Measurements from ENCODE around the gene UPK2.
A peak's percentile ranks its signal among the peaks of the same experiment; 100 is the strongest.
"Not testable (repeated sequence)": the region's sequence is repeated elsewhere in the genome, so short reads cannot be mapped to it uniquely, and the experiment has no call there.

The UPK2 gene

DNA sequence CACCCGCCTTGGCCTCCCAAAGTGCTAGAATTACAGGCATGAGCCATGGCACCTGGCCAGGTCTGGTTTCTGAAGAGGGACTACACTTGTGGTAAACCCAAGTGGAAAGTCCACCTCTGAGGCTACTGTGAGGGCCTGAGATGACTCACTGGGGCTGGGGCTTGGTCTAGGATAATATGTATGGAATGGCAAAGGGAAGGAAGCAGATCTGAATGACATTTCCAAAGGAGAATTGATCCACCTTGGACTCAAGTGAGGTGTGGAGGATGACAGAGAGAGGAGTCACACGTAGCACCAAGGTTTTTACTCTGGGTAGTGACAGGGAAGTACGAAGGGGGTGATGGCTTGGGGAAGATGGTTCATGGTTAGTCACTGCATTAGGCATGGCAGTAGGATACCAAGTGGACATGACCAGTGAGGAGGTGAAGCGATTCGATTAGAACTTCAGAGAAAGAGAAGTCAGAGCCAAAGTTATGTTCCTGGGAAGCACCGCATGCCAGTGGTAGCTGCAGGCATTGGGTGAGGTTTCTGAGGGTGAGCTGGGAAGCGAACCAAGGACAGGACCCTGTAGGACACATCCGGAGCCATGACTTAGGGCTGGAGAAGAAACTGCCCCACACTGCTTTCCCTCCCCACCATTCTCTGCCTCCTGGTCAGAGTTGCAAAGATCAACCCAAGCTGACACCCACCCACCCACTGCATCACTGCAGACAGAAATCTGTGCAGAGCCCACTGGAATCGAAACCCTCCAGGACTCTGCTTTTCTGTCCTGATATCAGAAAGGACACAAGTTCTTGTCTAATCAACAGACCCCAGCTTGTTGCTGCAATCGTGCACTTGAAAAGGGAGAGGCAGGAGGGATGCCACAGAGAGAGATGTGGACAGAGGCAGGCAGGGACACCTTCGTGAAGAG lies 17.4 kb upstream of the UPK2 start:
- no peak for DNase-seq (ENCODE audit: low read depth in 2 of 2)

DNA sequence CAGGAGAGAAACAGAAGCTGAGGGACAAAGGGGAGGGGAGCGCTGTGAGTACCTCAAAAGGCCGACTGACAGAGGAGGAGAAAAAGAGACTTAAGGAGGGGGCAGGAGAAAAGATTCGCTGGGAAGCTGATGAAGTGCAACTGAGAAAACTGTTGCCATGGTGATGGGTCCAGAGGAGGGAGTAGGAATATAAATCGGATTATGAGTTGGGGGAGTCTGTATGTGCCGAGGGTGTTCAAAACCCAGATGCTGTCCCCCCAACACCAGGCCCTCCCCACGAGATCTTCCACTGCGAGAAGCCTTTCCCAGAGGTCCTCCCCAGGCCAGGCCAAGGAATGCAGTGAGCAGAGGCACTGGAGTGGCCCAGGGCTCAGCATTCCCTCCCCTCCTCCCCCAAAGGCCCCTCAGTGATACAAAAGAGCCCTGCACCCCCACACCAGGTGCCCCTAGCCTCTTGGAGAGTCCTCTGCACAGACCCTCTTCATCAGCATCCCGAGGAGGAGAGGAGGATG lies 16.6 kb upstream of the UPK2 start:
- no peak for DNase-seq (ENCODE audit: low read depth in 2 of 2)

DNA sequence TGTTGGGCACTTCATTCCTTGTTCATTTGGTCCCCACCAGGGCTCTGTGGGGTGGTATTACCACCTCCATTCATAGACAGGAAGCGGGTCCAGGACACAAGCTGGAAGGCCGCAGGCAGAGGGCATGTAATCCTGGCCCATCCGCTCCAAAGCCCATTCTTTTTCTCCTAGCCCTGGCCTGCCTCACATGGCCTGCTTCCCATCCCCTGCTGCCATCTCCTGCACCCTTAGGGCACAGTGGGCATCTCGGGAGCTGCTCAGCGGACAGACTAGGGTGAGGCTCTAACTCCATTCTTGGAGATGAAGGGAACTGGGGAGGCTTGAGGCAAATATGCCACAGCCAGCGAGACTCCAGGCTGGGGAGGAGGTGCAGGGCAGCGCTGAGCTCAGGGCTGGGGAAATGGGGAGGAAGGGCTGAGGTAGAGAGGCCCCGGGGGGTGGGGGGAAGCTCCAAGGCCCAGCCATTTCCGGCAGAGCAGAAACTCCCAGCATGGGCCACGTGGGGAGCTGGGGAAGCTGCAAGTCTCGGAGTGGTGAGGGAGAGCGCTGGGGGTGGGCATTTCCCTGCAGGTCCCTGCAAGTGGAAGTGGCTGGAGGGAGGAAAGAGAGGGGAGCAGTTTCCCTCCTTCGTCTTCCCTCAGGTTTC lies 16.0 kb upstream of the UPK2 start:
- DNase-seq (ENCODE audit: low read depth in 2 of 2), result peak in 1 of 2 donors; percentile 37

DNA sequence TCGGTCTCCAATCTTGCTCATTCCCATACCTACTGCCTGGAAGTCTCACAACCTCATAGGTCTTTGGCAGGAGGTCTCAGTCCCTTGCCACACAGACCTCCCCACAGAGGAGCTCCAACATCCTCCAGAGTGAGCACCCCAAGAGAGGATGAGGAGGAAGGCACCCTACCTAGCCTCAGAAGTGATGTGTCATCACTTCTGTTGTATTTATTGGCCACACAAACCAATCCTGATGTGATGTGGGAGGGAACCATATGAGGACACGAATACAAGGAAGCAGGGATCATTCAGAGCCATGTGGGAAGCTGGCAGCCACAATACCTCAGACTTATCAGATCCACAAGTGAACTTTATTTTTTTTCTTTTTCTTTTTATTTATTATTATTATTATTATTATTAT lies 9.0 kb upstream of the UPK2 start:
- DNase-seq (ENCODE audit: low read depth in 2 of 2), result no peak

DNA sequence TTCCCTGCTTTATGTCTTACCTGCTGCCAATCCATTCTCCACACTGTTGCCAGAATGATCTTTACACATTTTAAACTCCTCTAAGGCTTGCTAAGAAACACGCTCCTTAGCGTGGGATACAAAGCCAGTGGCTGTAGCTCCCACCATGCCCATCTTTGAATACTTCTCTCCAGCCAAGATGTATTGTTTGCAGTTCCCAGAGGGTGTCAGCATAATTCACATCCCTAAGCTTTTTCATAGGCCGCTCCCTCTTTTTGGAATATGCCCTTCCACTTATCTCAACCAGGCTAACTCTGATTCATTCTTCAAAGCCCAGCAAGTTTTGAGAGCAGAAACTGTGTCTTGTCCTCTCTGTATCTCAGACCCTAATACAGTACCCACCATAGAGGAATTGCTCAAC lies 8.1 kb upstream of the UPK2 start:
- DNase-seq (ENCODE audit: low read depth in 2 of 2), result no peak

DNA sequence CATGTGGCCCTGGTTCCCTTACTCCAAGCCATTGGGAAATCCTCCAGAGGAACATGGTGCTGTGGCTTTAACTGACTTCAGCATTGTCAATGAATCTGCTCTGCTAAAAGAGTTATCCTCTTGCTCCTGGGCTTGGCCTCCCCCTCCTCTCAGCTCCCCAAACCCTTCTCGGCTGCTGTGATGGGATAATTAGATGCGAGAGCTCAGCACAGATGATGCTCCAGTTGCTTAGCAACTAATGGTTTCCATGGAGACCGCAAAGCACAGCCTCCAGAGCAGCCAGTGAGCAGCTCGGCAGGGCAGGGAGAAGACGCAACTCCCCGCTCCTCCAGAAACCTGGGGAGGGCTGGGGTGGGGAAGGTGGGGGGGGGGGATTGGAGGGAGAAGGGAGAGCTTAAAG lies 2.8 kb upstream of the UPK2 start:
- no peak for DNase-seq (ENCODE audit: low read depth in 2 of 2)

DNA sequence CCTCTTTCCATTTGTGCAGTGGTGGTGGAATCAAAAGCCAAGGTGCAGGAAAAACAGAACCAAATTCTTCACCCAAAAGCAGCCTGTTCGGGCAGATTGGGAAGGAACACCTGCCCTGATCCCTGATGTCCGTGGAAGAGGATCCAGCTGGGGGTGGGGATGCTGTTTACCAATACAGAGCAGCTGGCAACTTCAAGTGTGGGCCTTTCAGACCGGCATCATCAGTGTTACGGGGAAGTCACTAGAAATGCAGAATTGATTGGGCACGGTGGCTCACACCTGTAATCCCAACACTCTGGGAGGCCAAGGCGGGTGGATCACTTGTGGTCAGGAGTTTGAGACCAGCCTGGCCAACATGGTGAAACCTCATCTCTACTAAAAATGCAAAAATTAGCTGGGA lies 2.1 kb upstream of the UPK2 start:
- DNase-seq (ENCODE audit: low read depth in 2 of 2), result not testable (repeated sequence)

DNA sequence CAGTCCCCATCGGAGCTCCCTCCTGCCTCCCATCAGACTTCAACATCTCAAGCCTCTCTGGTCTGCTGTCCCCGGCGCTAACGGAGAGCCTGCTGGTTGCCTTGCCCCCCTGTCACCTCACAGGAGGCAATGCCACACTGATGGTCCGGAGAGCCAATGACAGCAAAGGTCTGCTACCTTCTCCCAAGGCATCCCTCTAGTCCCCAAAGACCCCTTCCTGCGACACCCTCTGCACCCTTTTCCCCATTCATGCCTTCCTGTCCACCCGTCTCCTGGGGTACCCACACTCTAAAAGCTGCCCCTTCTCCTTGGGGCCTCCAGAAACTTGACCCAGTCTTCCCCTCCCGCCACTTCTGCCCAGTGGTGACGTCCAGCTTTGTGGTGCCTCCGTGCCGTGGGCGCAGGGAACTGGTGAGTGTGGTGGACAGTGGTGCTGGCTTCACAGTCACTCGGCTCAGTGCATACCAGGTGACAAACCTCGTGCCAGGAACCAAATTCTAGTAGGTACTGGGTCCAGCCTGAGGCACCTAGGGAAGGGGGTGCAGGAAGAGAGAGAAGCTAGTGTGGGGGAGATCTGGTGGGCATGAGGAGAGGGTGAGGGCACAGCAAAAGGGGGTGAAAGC lies 860 bp downstream of the UPK2 start:
- DNase-seq (ENCODE audit: low read depth in 2 of 2), result no peak

DNA sequence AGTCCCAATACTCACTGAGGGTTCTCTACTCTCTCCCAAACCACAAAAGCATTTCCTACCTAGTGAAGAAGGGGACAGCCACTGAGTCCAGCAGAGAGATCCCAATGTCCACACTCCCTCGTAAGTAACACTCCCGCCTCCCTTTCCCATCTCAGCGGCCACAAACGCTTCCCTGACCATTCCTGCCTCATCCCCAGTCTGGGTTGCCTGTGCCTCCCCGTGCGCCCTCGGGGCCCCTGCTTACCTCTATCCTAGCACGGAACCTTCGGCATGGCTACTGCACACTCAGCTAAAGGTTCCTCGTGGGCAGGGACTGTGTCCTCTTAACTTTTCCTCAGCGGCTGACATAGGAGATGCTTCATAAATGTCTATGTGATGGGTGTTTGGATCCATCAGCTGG lies 1.5 kb downstream of the UPK2 start:
- no peak for DNase-seq (ENCODE audit: low read depth in 2 of 2)

DNA sequence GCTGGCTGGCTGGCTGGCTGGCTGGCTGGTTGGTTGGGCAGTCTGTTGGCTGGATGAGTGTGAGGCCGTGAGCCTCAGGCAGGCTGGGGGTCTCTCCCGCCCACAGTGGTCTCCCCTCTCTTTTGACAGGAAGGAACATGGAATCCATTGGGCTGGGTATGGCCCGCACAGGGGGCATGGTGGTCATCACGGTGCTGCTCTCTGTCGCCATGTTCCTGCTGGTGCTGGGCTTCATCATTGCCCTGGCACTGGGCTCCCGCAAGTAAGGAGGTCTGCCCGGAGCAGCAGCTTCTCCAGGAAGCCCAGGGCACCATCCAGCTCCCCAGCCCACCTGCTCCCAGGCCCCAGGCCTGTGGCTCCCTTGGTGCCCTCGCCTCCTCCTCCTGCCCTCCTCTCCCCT lies 1.9 kb downstream of the UPK2 start:
- DNase-seq (ENCODE audit: low read depth in 2 of 2), result no peak

DNA sequence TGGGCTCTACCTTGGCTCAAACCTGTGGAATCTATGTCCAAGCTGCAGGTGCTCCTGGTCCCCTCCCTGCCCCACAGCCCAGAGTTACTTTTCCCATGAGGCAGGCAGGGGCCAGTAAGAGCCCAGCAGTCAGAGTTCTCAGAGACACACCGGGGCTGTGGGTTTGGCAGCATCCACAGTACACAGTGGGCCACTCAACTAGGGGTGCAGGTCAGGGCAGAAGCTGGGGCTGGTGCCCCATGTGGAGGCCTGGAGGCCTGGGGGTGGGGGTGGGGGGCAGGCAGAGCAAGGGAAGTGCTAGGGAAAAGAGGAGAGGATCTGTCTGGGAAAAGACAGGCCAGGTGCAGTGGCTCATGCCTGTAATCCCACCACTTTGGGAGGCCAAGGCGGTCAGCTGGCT lies 2.5 kb downstream of the UPK2 start:
- no peak for DNase-seq (ENCODE audit: low read depth in 2 of 2)

DNA sequence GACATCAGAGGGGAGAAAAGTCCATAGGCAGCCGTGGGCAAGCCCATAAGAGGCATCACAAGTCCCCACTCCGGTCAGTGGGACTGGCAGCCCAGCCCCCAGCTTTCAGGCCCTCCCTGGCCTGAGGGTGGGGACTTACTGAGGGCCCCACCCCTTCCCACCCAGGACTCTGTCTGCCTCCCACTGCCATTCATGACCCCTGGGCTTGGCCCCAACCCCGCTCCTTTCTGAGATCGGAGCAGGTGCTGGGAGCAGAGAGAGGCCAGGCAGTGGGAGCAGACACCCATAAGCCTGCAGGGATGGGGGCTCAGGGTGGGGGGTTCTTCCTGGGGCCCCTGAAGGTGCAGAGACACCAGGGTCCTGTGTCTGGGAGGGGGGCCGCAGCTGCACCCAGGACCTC lies 5.1 kb downstream of the UPK2 start:
- DNase-seq (ENCODE audit: low read depth in 2 of 2), result no peak

DNA sequence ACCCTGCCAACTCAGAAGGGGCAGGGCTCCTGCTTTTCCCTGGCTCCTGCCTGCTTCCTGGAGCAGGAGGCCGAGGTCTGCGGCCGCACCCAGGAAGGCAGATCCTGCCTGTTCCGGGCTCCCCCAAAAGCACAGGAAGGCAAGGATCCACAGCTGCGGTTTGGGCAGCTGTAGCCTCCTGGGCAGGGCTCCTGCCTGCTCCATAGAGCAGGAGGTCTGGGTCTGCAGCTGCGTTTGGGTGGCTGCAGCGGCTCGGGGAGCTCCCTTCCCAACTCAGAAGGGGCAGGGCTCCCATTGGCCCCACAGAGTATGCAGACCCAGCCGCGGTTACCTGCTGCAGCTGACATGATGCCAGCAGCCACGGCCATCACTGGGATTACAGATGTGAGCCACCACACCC lies 5.5 kb downstream of the UPK2 start:
- no peak for DNase-seq (ENCODE audit: low read depth in 2 of 2)

DNA sequence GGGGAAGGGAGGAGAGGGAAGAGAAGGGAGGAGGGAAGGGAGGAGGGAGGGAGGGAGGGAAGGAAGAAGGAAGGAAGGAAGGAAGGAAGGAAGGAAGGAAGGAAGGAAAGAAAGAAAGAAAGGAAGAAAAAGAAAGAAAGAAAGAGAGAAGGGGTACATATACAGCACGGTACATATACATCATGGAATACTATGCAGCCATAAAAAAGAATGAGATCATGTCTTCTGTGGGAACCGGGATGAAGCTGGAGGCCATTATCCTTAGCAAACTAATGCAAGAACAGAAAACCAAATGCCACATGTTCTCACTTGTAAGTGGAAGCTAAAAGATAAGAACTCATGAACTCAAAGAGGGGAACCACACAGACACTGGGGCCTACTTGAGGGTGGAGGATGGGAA lies 13.4 kb downstream of the UPK2 start:
- DNase-seq (ENCODE audit: low read depth in 2 of 2), result not testable (repeated sequence)

DNA sequence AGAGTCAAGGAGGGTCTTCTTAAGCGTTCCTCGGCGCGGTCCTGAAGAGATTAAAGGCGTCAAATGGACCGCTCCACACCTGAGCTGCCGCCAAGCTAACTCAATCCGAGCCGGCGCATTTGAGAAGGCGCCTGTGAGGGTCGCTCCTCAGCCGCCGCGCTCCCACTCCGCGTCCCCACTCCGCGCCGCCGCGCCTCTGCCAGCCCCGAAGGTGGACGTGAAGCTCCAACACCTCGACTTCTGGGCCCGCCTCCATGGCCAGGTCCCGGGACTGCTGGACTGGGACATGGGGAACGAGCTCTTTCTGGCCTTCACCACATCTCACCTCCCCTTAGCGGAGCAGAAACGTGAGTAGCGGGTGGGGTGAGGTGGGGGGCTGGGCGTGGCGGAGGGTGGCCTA lies 15.5 kb downstream of the UPK2 start, which contains the start of gene FOXR1:
Gene FOXR1 (plus strand): TSS at position 116 of the 400 bp plus-strand sequence. CDS start 171 bp downstream, at position 287.
- no peak for DNase-seq (ENCODE audit: low read depth in 2 of 2)

DNA sequence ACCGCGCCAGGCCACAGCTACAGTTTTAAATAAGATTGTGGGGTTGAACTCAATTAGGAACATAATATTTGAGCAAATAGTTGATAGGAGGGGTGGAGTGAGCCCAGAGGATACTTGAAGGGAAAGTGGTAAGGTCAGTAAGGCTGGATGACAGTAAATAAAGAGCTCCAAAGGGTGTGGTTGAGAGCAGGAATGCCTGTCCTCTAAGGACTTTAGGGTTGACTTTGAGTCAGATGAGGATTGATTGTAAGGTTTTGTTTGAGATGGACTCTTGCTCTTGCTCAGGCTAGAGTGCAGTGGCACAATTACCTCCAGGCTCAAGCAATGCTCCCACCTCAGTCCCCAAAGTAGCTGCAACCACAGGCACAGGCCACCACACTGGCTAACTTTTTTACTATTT lies 17.9 kb downstream of the UPK2 start:
- DNase-seq (ENCODE audit: low read depth in 2 of 2), result no peak

DNA sequence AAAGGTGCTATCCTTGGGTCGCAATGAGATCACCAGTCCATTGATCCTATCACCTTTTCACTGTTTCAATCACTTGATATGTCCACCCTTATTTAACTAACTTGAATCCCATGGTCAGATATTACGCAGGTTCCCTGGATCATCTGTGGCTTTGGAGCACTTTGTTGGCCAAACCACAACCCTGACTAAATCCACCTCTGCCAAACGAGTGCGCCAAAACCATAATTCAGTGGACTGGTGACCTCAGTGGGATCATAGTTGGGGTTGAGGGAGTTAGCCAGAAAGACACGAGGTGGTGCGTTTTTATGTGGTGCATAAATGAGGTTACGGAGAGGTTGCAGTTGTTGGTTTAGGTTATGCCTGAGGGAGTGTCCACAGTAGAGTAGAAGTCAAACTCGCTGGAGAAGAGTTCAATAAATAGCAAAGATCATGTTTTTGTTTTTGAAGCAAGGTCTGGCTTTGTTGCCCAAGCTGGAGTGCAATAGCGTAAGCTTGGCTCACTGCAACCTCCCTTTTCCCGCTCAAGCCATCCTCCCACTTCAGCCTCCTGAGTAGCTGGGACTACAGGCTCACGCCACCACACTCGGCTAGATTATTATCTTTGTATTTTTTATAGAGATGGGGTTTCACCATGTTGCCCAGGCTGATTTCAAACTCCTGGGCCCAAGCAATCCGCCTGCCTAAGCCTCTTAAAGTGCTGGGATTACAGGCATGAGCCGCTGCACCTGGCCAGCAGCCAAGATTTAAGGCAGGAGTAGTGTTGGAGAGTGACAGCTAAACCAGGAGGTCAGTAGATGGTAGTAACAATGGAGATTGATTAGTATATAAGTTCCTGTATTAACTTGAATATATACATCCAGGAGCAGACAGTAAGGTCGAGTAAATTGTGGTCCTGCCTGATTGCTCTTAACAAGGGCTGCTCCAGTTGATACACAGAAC lies 19.9 kb downstream of the UPK2 start:
- DNase-seq (ENCODE audit: low read depth in 2 of 2), result no peak

DNA sequence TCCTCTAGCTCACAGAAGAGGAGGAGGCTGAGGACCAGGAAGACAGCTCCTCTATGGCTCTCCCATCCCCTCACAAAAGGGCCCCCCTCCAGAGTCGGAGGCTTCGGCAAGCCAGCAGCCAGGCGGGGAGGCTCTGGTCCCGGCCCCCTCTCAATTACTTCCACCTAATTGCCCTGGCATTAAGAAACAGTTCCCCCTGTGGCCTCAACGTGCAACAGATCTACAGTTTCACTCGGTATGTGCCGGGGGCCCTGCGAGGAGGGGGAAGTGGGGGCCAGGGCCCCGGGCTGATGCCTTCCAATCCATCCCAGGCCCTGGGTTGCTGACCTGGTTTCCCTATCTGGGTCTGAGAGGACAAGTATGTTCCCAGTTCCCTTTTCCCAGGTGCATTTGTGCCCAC lies 23.3 kb downstream of the UPK2 start:
- DNase-seq (ENCODE audit: low read depth in 2 of 2), result no peak

DNA sequence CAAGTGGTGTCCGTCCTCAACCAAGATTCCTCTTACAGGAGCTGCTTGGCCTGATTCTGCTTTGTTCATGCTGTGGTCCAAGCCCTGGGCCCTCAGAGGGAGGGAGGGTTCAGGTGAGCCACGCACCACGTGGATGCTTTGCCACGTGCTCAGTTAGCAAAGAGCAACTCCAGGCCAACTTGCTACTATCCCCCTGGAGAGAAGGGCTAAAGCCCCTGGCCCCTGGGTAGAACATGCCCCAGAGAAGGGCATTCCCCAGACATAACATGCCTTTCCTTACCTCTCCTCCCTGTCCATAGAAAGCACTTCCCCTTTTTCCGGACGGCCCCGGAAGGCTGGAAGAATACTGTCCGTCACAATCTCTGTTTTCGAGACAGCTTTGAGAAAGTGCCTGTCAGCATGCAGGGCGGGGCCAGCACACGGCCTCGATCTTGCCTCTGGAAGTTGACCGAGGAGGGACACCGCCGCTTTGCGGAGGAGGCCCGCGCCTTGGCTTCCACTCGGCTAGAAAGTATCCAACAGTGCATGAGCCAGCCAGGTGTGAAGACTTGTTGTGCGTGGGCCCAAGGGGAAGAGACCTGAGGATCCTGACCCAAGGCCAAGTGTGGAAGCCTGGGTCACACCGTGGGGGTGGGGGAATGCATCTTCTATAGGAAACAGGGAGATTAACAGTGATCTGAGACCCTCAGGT lies 24.2 kb downstream of the UPK2 start:
- no peak for DNase-seq (ENCODE audit: low read depth in 2 of 2)

DNA sequence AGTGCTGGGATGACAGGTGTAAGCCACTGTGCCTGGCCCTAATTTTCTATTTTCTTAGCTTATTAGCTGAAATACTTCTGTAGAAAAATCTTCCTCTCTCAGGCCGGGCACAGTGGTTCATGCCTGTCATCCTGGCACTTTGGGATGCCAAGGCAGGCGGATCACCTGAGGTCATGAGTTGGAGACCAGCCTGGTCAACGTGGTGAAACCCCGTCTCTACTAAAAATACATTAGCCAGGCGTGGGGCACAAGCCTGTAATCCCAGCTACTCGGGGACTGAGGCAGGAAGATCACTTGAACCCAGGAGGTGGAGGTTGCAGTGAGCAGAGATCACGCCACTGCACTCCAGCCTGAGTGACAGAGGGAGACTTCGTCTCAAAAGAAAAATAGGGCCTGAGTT lies 28.2 kb downstream of the UPK2 start:
- not testable (repeated sequence) for DNase-seq (ENCODE audit: low read depth in 2 of 2)

DNA sequence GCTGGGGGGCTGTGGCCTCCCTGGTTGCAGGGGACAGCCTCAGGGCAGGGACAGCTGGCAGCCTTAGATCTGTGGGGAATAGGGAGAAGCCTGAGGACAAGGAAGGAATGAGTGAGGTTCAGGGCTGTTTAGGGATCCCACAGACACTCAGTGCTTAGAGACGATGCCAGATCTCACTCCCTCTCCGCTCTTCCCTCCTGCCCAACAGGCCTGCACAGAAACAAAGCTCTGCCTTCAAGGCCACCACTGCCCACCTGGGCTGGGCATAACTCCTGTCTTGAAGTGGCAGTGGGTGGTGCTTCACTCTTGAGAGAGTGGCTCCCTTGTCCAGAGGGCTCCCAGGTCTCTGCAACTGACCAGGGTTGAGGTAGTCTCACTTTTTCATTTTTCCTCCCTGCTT lies 28.7 kb downstream of the UPK2 start:
- DNase-seq (ENCODE audit: low read depth in 2 of 2), result no peak

All from activated CD4-positive, alpha-beta T cell treated with anti-CD3 and anti-CD28 coated beads for 24 hours (primary cell).